GM12878 (cell line): ENCODE results near the gene KCNG3. TPM values are rescaled to one million over a fixed set of nuclear protein-coding genes. Genes with fewer than 3 reads are reported as not detected.

Experiments used
- ATAC-seq: fragments of 200-7000 bp; cut with Tn5 transposase; 3 replicates; pipeline ENCODE4 v1.9.1; 2020; ENCODE audit warnings: mild to moderate bottlenecking, moderate library complexity
- BruUV-seq: library from RNA; stranded (reverse); fragments of 400-500 nt; replicated peaks from 2 replicates; lab custom pipeline; 2021; lab: Mats Ljungman, UMichigan
- CTCF ChIA-PET: fragments of 300-600 bp; sonication (Branson Sonifier 250); formaldehyde crosslinking; extraction: SDS; loops from one replicate; lab custom pipeline; 2021; ENCODE audit warnings: inconsistent platforms; lab: Yijun Ruan, JAX
- POLR2A ChIA-PET: fragments of 350-600 bp; formaldehyde crosslinking; extraction: SDS; loops from one replicate; lab custom pipeline; 2021; ENCODE audit warnings: inconsistent platforms; lab: Charles Lee
- RAD21 ChIA-PET: fragments of 300-600 bp; sonication (Branson Sonifier 250); formaldehyde crosslinking; loops from one replicate; lab custom pipeline; 2023; ENCODE audit warnings: antibody characterized with exemption; ENCODE audit not compliant: unreplicated experiment; lab: Charles Lee
- SMC1A ChIA-PET: fragments of 300-600 bp; sonication (Branson Sonifier 250); formaldehyde crosslinking; loops from one replicate; lab custom pipeline; 2023; ENCODE audit not compliant: unreplicated experiment, uncharacterized antibody; lab: Charles Lee
- DNase-seq: peaks from one replicate; pipeline ENCODE4 v3.0.0-alpha.2; 2011; ENCODE audit warnings: low read depth, low spot score
- FAIRE-seq: peaks from 3 replicates; lab custom pipeline; 2011; peaks lifted over from hg19 to GRCh38; lab: Jason Lieb, UNC
- H2AFZ ChIP-seq: 2 replicates; pipeline ENCODE4 v1.6.0; 2011; ENCODE audit warnings: low read depth, low read length, control low read depth; ENCODE audit not compliant: control insufficient read depth
- H3K27ac ChIP-seq: 2 replicates; pipeline ENCODE4 v1.5.1; 2011; ENCODE audit warnings: control low read depth; ENCODE audit not compliant: control insufficient read depth, insufficient read depth
- H3K27me3 ChIP-seq, 2 experiments: replicated peaks in 1 of 2; 2 replicates each; pipeline versions ENCODE4 v1.6.0 to v1.6.1; 2011; ENCODE audit warnings: low read length in 1 of 2; ENCODE audit not compliant: control insufficient read depth in 2 of 2, insufficient read depth in 2 of 2
- H3K36me3 ChIP-seq, 2 experiments: 2 replicates each; pipeline ENCODE4 v1.5.1; 2011; ENCODE audit warnings: low read length in 1 of 2; ENCODE audit not compliant: control insufficient read depth in 2 of 2, insufficient read depth in 2 of 2
- H3K4me1 ChIP-seq: 2 replicates; pipeline ENCODE4 v1.6.1; 2011; ENCODE audit warnings: mild to moderate bottlenecking, low read length, moderate library complexity, mixed read lengths; ENCODE audit not compliant: control insufficient read depth, insufficient read depth
- H3K4me2 ChIP-seq: 2 replicates; pipeline ENCODE4 v1.6.0; 2011; ENCODE audit warnings: control low read depth; ENCODE audit not compliant: control insufficient read depth, insufficient read depth
- H3K4me3 ChIP-seq: fragments of 200-600 bp; sonication (generic); 2 replicates; pipeline ENCODE4 v1.5.1; 2016
- H3K79me2 ChIP-seq: 2 replicates; pipeline ENCODE4 v1.6.0; 2011; ENCODE audit warnings: low read length; ENCODE audit not compliant: control insufficient read depth, insufficient read depth
- H3K9ac ChIP-seq: 2 replicates; pipeline ENCODE4 v1.8.0; 2011; ENCODE audit warnings: low read length, control low read depth, mixed read lengths; ENCODE audit not compliant: control insufficient read depth, insufficient read depth
- H3K9me3 ChIP-seq: replicated peaks from 3 replicates; pipeline ENCODE4 v1.5.1; 2011; ENCODE audit warnings: mild to moderate bottlenecking, low read length; ENCODE audit not compliant: control insufficient read depth, insufficient read depth
- H4K20me1 ChIP-seq: 2 replicates; pipeline ENCODE4 v1.6.0; 2011; ENCODE audit not compliant: control insufficient read depth, insufficient read depth
- ATF2 ChIP-seq: IDR thresholded peaks from 2 replicates; pipeline ENCODE4 v1.6.1; 2012; ENCODE audit warnings: low read length, inconsistent platforms
- BRCA1 ChIP-seq: IDR thresholded peaks from 2 replicates; pipeline ENCODE4 v1.6.1; 2011; ENCODE audit warnings: low read depth, low read length, improper control_type of control experiment
- EGR1 ChIP-seq, 2 experiments: IDR thresholded peaks; 1 replicate in 1 of 2; 2 replicates in 1 of 2; pipeline ENCODE4 v1.6.1; 2011 to 2012; ENCODE audit warnings: low read depth in 2 of 2, low read length in 2 of 2, borderline replicate concordance in 1 of 2, mild to moderate bottlenecking in 1 of 2, moderate library complexity in 1 of 2
- FOXK2 ChIP-seq: fragments of 450-650 bp; IDR thresholded peaks from 2 replicates; pipeline ENCODE4 v1.6.1; 2017; ENCODE audit warnings: mild to moderate bottlenecking, moderate library complexity
- NR2C2 ChIP-seq: IDR thresholded peaks from 2 replicates; pipeline ENCODE4 v1.6.1; 2011; ENCODE audit warnings: borderline replicate concordance, low read depth; ENCODE audit not compliant: control insufficient read depth, insufficient read length
- PML ChIP-seq: IDR thresholded peaks from 2 replicates; pipeline ENCODE4 v1.6.1; 2012; ENCODE audit warnings: low read length, inconsistent platforms
- SP1 ChIP-seq: IDR thresholded peaks from one replicate; pipeline ENCODE4 v1.6.1; 2011; ENCODE audit warnings: low read depth, low read length
- USF2 ChIP-seq: IDR thresholded peaks from 2 replicates; pipeline ENCODE4 v1.6.1; 2011; ENCODE audit warnings: low read depth, low read length, improper control_type of control experiment, borderline replicate concordance
- ZBED1 ChIP-seq: IDR thresholded peaks from 2 replicates; pipeline ENCODE4 v1.6.1; 2016; ENCODE audit warnings: borderline replicate concordance
- ZBTB4 ChIP-seq: fragments of 450-650 bp; formaldehyde crosslinking; IDR thresholded peaks from 2 replicates; pipeline ENCODE4 v1.4.0; 2022; ENCODE audit warnings: mild to moderate bottlenecking, moderate library complexity
- ZNF274 ChIP-seq: IDR thresholded peaks from one replicate; pipeline ENCODE4 v1.8.0; 2011; ENCODE audit not compliant: insufficient read length, insufficient read depth
- WGBS: methylation state at CpG from one replicate; pipeline ENCODE4 v1.1.6; 2016; ENCODE audit warnings: low lambda C conversion rate; ENCODE audit not compliant: insufficient replicate concordance, insufficient coverage; ENCODE audit errors: missing lambda C conversion rate; 5-methylcytosine and 5-hydroxymethylcytosine counted together
- in situ Hi-C: fragments of 300-500 bp; cut with MboI; formaldehyde crosslinking; loops from 9 replicates; pipeline ENCODE4 v1.14.3; 2018; ENCODE audit warnings: mixed read lengths
- intact Hi-C: fragments of 100-400 bp; cut with micrococcal nuclease; formaldehyde crosslinking; loops from one replicate; pipeline ENCODE4 v1.14.2; 2022; ENCODE audit not compliant: unreplicated experiment
- polyA plus RNA-seq, 11 experiments: library from polyadenylated mRNA; depleted of rRNA in 4 of 11; unstranded in 6 of 11; stranded (reverse) in 5 of 11; fragments of >200 nt; fragmentation: Nextera tagmentation in 4 of 11; fragmentation: Illumina TruSeq in 1 of 11; extraction: Ambion mirVana in 4 of 11; extraction: Trizol in 1 of 11; gene quantifications; 1 replicate in 1 of 11; 2 replicates in 10 of 11; pipeline versions ENCODE4 v1.2.1 to v1.2.3, GENCODE V29; 2011 to 2016; ENCODE audit warnings: inconsistent platforms in 2 of 11, missing spikeins in 2 of 11, low read depth in 1 of 11
- total RNA-seq, 4 experiments: library from RNA; depleted of rRNA in 3 of 4; stranded (reverse); fragments of >200 nt in 3 of 4; fragmentation: Illumina TruSeq in 1 of 4; extraction: Trizol in 1 of 4; gene quantifications; 2 replicates each; pipeline versions ENCODE4 v1.2.1 to v1.2.3, GENCODE V29; 2013 to 2021
- TF ChIP-seq, protein P1 (sequence below): fragments of 150-350 bp; IDR thresholded peaks from 2 replicates; pipeline ENCODE4 v1.6.1; 2016; ENCODE audit warnings: low read depth, low read length
- TF ChIP-seq, protein P2 (sequence below): IDR thresholded peaks from 2 replicates; pipeline ENCODE4 v1.6.1; 2011; ENCODE audit warnings: borderline replicate concordance, low read depth, mild to moderate bottlenecking, moderate library complexity, mixed read lengths, low read length; ENCODE audit not compliant: insufficient read depth; ENCODE audit errors: extremely low read length

KCNG3 gene
- total and polyA plus RNA-seq, 10 of the 15 experiments (the other 5 are each of a cell fraction or from before 2014, with no cell fraction given): 0.01 to 0.06 (median 0.04) TPM; not detected in 4

DNA sequence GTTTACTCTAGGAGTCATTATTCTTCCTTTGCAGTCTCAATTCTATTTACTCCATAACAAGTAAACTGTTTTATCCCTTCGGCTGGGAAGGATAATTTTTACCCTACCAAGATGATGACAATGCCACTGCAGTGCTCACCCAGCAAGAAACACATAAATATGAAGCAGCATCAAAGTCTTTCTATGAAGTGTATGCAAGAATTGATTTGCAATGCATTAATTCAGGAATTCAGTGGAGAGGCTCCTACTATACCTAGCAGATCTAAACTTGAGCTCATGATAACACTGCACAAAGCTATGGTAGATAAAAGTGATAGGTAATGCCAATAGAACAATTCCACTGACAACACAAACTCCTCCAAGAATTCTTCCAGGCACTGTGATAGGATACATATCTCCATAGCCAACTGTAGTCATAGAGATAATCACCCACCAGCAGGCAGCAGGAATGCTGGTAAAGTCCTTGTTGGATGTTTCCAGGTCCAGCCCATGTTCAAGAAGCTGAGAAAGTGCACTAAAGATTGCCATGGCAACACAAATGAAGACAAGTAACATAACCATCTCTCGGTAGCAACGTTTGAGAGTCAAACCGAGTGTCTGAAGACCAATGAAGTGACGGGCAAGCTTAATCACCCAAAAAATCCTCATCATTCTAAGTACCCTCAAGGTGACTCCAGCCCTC lies 49.9 kb downstream of the KCNG3 start:
- ChIA-PET POLR2A (no interaction called here), SMC1A (interaction anchor here (0.6 kb wide), 1 partner anchor 191 kb away, joined by 3 read pairs; no protein-coding TSS in a partner anchor), CTCF (interaction anchor here (0.6 kb wide), 1 partner anchor 189 kb away, joined by 3 read pairs; no protein-coding TSS in a partner anchor), RAD21 (interaction anchor here (0.6 kb wide), 1 partner anchor 80 kb away, joined by 3 read pairs; no protein-coding TSS in a partner anchor)
- H3K9ac ChIP-seq: no peak overlapping the region
- no peak for FAIRE-seq
- WGBS: 31% methylated on average over 5 of the region's 5 CpGs
- no peaks in the 10 kb centered on the region for H4K20me1 ChIP-seq
- H3K4me3 ChIP-seq: no peak overlapping the region
- intact Hi-C loops (no loop called here), in situ Hi-C loops (no loop called here)
- no peaks in the 10 kb centered on the region for H3K36me3 ChIP-seq
- no peaks in the 10 kb centered on the region for H3K9me3 ChIP-seq
- H3K79me2 ChIP-seq: no peaks in the 10 kb centered on the region
- DNase-seq: no peak
- no peak overlapping the region for H2AFZ ChIP-seq
- peaks cover 0 to 2% of the 10 kb centered on the region in 2 experiments; a peak in 1 of 4 replicates for H3K27me3 ChIP-seq
- no peak overlapping the region for H3K27ac ChIP-seq
- no TSS peak for BruUV-seq
- ATAC-seq: no peak
- no peaks in the 10 kb centered on the region for H3K4me1 ChIP-seq
- H3K4me2 ChIP-seq: no peak overlapping the region
- no peak for TF ChIP-seq ZBTB4 (CRISPR knock-in tag)
- TF ChIP-seq NR2C2: no peak
- TF ChIP-seq SP1: no peak
- TF ChIP-seq ATF2: no peak
- no peak for TF ChIP-seq FOXK2
- no peak for TF ChIP-seq BRCA1
- no peak for TF ChIP-seq EGR1 (IDR thresholded peaks at IDR 0.05; ENCODE audit: borderline replicate concordance in 1 of 2, low read depth in 2 of 2, low read length in 2 of 2)
- TF ChIP-seq, protein P1, sequence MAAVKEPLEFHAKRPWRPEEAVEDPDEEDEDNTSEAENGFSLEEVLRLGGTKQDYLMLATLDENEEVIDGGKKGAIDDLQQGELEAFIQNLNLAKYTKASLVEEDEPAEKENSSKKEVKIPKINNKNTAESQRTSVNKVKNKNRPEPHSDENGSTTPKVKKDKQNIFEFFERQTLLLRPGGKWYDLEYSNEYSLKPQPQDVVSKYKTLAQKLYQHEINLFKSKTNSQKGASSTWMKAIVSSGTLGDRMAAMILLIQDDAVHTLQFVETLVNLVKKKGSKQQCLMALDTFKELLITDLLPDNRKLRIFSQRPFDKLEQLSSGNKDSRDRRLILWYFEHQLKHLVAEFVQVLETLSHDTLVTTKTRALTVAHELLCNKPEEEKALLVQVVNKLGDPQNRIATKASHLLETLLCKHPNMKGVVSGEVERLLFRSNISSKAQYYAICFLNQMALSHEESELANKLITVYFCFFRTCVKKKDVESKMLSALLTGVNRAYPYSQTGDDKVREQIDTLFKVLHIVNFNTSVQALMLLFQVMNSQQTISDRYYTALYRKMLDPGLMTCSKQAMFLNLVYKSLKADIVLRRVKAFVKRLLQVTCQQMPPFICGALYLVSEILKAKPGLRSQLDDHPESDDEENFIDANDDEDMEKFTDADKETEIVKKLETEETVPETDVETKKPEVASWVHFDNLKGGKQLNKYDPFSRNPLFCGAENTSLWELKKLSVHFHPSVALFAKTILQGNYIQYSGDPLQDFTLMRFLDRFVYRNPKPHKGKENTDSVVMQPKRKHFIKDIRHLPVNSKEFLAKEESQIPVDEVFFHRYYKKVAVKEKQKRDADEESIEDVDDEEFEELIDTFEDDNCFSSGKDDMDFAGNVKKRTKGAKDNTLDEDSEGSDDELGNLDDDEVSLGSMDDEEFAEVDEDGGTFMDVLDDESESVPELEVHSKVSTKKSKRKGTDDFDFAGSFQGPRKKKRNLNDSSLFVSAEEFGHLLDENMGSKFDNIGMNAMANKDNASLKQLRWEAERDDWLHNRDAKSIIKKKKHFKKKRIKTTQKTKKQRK: no peak
- TF ChIP-seq PML: no peak
- TF ChIP-seq, protein P2, sequence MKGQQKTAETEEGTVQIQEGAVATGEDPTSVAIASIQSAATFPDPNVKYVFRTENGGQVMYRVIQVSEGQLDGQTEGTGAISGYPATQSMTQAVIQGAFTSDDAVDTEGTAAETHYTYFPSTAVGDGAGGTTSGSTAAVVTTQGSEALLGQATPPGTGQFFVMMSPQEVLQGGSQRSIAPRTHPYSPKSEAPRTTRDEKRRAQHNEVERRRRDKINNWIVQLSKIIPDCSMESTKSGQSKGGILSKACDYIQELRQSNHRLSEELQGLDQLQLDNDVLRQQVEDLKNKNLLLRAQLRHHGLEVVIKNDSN: no peak
- TF ChIP-seq ZNF274: no peak
- no peak for TF ChIP-seq ZBED1
- no peak for TF ChIP-seq USF2
